ENCODE data around the gene RASSF5. TPM values are rescaled to one million over a fixed set of nuclear protein-coding genes. Genes with fewer than 3 reads are reported as not detected.

RASSF5 gene
- total and polyA plus RNA-seq, 10 of the 15 experiments (the other 5 are each of a cell fraction or from before 2014, with no cell fraction given), result 14.0 to 89.6 (median 68.9) TPM

GRCh38 chr1:206579747-206580437 lies 72.6 kb downstream of the RASSF5 start (continued):
- TF ChIP-seq NKRF (conservative IDR thresholded peaks at IDR 0.05), result no peak
- TF ChIP-seq TCF7 (IDR thresholded peaks at IDR 0.05; ENCODE audit: borderline replicate concordance), result no peak
- TF ChIP-seq RFX5 (IDR thresholded peaks at IDR 0.05; ENCODE audit: low read depth, low read length), result no peak
- TF ChIP-seq GATAD2B (conservative IDR thresholded peaks at IDR 0.05; ENCODE audit: low read depth), result peak; percentile 68; the same call in 1 of the 2 replicates
- no peak for TF ChIP-seq SIX5 (IDR thresholded peaks at IDR 0.05; ENCODE audit: low read depth, low read length, severe bottlenecking)
- no peak for TF ChIP-seq SREBF1 (IDR thresholded peaks at IDR 0.05; ENCODE audit: low read length)
- TF ChIP-seq E4F1 (IDR thresholded peaks at IDR 0.05; ENCODE audit: borderline replicate concordance, partially characterized antibody), result no peak
- TF ChIP-seq TCF3 (IDR thresholded peaks at IDR 0.05; ENCODE audit: borderline replicate concordance, insufficient read depth, low read depth, low read length), result no peak
- no peak for TF ChIP-seq TBL1XR1 (IDR thresholded peaks at IDR 0.05; ENCODE audit: low read depth, low read length)
- TF ChIP-seq, protein P1, sequence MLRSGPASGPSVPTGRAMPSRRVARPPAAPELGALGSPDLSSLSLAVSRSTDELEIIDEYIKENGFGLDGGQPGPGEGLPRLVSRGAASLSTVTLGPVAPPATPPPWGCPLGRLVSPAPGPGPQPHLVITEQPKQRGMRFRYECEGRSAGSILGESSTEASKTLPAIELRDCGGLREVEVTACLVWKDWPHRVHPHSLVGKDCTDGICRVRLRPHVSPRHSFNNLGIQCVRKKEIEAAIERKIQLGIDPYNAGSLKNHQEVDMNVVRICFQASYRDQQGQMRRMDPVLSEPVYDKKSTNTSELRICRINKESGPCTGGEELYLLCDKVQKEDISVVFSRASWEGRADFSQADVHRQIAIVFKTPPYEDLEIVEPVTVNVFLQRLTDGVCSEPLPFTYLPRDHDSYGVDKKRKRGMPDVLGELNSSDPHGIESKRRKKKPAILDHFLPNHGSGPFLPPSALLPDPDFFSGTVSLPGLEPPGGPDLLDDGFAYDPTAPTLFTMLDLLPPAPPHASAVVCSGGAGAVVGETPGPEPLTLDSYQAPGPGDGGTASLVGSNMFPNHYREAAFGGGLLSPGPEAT (IDR thresholded peaks at IDR 0.05; ENCODE audit: low read depth), result peak; percentile 79
- TF ChIP-seq IKZF1 (conservative IDR thresholded peaks at IDR 0.05), result peak; percentile 95
- no peak for TF ChIP-seq ZNF217 (IDR thresholded peaks at IDR 0.05)
- TF ChIP-seq, protein P2, sequence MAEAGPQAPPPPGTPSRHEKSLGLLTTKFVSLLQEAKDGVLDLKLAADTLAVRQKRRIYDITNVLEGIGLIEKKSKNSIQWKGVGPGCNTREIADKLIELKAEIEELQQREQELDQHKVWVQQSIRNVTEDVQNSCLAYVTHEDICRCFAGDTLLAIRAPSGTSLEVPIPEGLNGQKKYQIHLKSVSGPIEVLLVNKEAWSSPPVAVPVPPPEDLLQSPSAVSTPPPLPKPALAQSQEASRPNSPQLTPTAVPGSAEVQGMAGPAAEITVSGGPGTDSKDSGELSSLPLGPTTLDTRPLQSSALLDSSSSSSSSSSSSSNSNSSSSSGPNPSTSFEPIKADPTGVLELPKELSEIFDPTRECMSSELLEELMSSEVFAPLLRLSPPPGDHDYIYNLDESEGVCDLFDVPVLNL (IDR thresholded peaks at IDR 0.05; ENCODE audit: low read depth, low read length), result no peak
- no peak for TF ChIP-seq TARDBP (IDR thresholded peaks at IDR 0.05; ENCODE audit: borderline replicate concordance)
- peak; percentile 90; the same call in 1 of the 2 replicates for TF ChIP-seq NBN (IDR thresholded peaks at IDR 0.05)
- TF ChIP-seq ZNF24 (IDR thresholded peaks at IDR 0.05), result no peak
- no peak for TF ChIP-seq FOXM1 (IDR thresholded peaks at IDR 0.05; ENCODE audit: low read depth, low read length)
- TF ChIP-seq ZBTB4 (CRISPR knock-in tag; IDR thresholded peaks at IDR 0.05), result no peak
- TF ChIP-seq MXI1 (IDR thresholded peaks at IDR 0.05; ENCODE audit: low read depth, low read length), result no peak
- TF ChIP-seq IKZF2 (IDR thresholded peaks at IDR 0.05), result peak; percentile 91 to 95
- TF ChIP-seq RB1 (IDR thresholded peaks at IDR 0.05; ENCODE audit: borderline replicate concordance), result no peak
